Natural killer cell (primary cell): ENCODE measurements around the gene NIFK. TPM values are rescaled to one million over a fixed set of nuclear protein-coding genes. Genes with fewer than 3 reads are reported as not detected.

ENCODE experiments used
- ATAC-seq, 3 donors: fragments of 150-1000 bp in 2 of 3; fragments of 200-7000 bp in 1 of 3; cut with Tn5 transposase; 1 replicate in 1 of 3; 2 replicates in 2 of 3; pipeline ENCODE4 v1.10.0; 2021; ENCODE audit warnings: mild to moderate bottlenecking in 2 of 3, moderate library complexity in 2 of 3
- DNase-seq, 2 donors: peaks; one replicate each; pipeline versions ENCODE4 v3.0.0 to v3.0.0-alpha.2; 2013 to 2021; ENCODE audit warnings: mixed read lengths in 1 of 2
- H3K27ac ChIP-seq: one replicate; pipeline ENCODE4 v1.5.1; 2013; ENCODE audit warnings: mild to moderate bottlenecking, low read length
- H3K27me3 ChIP-seq: one replicate; pipeline ENCODE4 v1.6.1; 2013; ENCODE audit warnings: low read length; ENCODE audit not compliant: control insufficient read depth, insufficient read depth
- H3K36me3 ChIP-seq: one replicate; pipeline ENCODE4 v1.6.1; 2013; ENCODE audit warnings: low read length; ENCODE audit not compliant: control insufficient read depth, insufficient read depth
- H3K4me1 ChIP-seq: one replicate; pipeline ENCODE4 v1.6.1; 2013; ENCODE audit warnings: low read length; ENCODE audit not compliant: control insufficient read depth, insufficient read depth
- H3K4me3 ChIP-seq: one replicate; pipeline ENCODE4 v1.5.1; 2013; ENCODE audit warnings: low read length
- H3K9me3 ChIP-seq: one replicate; pipeline ENCODE4 v1.6.1; 2013; ENCODE audit warnings: low read length; ENCODE audit not compliant: control insufficient read depth, insufficient read depth
- H3K27ac Mint-ChIP-seq, 2 donors: one replicate each; pipeline ENCODE4 v1.8.0; 2022; ENCODE audit warnings: mild to moderate bottlenecking in 2 of 2, mixed read lengths in 2 of 2, moderate library complexity in 1 of 2
- H3K27me3 Mint-ChIP-seq, 2 donors: one replicate each; pipeline ENCODE4 v1.8.0; 2022; ENCODE audit warnings: low read depth in 2 of 2, mixed read lengths in 2 of 2
- H3K36me3 Mint-ChIP-seq: one replicate; pipeline ENCODE4 v1.8.0; 2022; ENCODE audit warnings: mixed read lengths
- H3K4me1 Mint-ChIP-seq, 2 donors: one replicate each; pipeline ENCODE4 v1.8.0; 2022; ENCODE audit warnings: mixed read lengths in 2 of 2
- H3K4me3 Mint-ChIP-seq: one replicate; pipeline ENCODE4 v1.8.0; 2022; ENCODE audit warnings: mild to moderate bottlenecking, moderate library complexity, mixed read lengths
- H3K9me3 Mint-ChIP-seq, 2 donors: one replicate each; pipeline ENCODE4 v1.8.0; 2022; ENCODE audit warnings: mixed read lengths in 2 of 2
- WGBS: methylation state at CpG from one replicate; pipeline ENCODE4 v1.1.7; 2013; ENCODE audit warnings: missing lambda C conversion rate; ENCODE audit not compliant: insufficient coverage; 5-methylcytosine and 5-hydroxymethylcytosine counted together
- intact Hi-C: fragments of 100-400 bp; cut with micrococcal nuclease; formaldehyde crosslinking; loops from one replicate; pipeline ENCODE4 v1.14.2; 2022
- total RNA-seq, 4 donors: library from RNA; stranded (reverse); fragments of 120-200 nt in 1 of 4; gene quantifications; one replicate each; pipeline versions ENCODE4 v1.2.3 to v1.2.4, GENCODE V29; 2013 to 2022
- TF ChIP-seq, protein P1 (sequence below): fragments of 200-600 bp; IDR thresholded peaks from one replicate; pipeline ENCODE4 v1.8.0; 2022; ENCODE audit warnings: antibody characterized with exemption

The NIFK gene
- total RNA-seq, 3 donors from 2014 or later (not counting 1 experiment from before 2014, with no cell fraction given): 32.7 to 37.7 (median 33.5) TPM

DNA sequence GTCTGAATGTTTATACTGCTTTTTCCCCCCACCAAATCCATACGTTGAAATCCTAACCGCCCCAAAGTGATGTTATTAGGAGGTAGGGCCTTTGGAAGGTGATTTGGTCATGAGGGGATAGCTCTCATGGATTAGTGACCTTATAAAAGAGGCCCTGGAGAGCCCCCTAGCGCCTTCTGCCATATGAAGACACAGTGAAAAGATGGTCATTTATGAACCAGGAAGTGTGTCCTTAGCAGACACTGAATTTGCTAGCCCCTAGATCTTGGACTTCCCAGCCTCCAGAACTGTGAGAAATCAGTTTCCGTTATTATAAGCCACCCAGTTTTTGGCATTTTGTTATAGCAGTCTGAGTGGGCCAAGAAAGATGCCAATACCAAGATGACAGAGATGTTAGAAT lies 11.5 kb upstream of the NIFK start:
- no peak overlapping the region for H3K27ac ChIP-seq
- intact Hi-C loops: no loop called here
- no peaks in the 10 kb centered on the region for H3K4me1 ChIP-seq
- H3K9me3 ChIP-seq: no peaks in the 10 kb centered on the region
- peak overlapping the region in 1 of 2 donors; percentile 39 for H3K27ac Mint-ChIP-seq
- DNase-seq: peak in 1 of 2 donors; percentile 19
- H3K4me3 Mint-ChIP-seq: no peak overlapping the region
- H3K36me3 Mint-ChIP-seq: no peaks in the 10 kb centered on the region
- peaks cover 0 to 6% of the 10 kb centered on the region in 2 donors for H3K27me3 Mint-ChIP-seq
- H3K27me3 ChIP-seq: no peaks in the 10 kb centered on the region
- H3K4me1 Mint-ChIP-seq: peaks cover 5 to 6% of the 10 kb centered on the region in 2 donors
- H3K36me3 ChIP-seq: no peaks in the 10 kb centered on the region
- TF ChIP-seq, protein P1, sequence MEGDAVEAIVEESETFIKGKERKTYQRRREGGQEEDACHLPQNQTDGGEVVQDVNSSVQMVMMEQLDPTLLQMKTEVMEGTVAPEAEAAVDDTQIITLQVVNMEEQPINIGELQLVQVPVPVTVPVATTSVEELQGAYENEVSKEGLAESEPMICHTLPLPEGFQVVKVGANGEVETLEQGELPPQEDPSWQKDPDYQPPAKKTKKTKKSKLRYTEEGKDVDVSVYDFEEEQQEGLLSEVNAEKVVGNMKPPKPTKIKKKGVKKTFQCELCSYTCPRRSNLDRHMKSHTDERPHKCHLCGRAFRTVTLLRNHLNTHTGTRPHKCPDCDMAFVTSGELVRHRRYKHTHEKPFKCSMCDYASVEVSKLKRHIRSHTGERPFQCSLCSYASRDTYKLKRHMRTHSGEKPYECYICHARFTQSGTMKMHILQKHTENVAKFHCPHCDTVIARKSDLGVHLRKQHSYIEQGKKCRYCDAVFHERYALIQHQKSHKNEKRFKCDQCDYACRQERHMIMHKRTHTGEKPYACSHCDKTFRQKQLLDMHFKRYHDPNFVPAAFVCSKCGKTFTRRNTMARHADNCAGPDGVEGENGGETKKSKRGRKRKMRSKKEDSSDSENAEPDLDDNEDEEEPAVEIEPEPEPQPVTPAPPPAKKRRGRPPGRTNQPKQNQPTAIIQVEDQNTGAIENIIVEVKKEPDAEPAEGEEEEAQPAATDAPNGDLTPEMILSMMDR: no peak
- WGBS: 80% methylated on average over 2 of the region's 4 CpGs
- peak in 2 of 3 donors; percentile 45 to 65 for ATAC-seq
- no peak overlapping the region for H3K4me3 ChIP-seq
- H3K9me3 Mint-ChIP-seq: no peaks in the 10 kb centered on the region

DNA sequence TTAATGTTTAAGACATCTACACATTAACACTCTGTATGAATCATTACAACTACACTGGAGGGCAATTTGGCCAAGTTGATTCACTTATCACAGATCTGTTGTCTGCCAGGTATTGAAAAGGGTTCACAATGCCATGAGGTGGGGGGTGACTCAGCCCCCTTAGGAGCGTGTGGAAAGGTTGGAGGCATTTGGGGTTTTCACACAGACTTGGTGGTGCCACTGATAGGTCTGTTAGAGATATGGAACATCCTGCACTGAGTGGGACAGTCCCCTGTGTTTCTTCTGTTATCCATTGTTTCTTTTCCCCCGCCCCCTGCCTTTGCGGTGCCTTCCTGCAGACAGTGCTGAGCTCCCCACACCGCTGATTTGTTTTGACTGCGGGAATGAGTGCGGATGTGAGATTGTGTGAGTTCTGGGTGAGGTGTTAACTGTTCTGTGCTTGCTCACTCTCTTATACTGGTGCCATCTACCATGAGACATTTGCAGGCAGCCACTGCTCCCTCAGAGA lies 9.4 kb upstream of the NIFK start:
- peaks cover 0 to 6% of the 10 kb centered on the region in 2 donors for H3K27me3 Mint-ChIP-seq
- H3K36me3 Mint-ChIP-seq: no peaks in the 10 kb centered on the region
- Histone ChIP-seq H3K36me3 (no peaks in the 10 kb centered on the region), H3K4me3 (no peak overlapping the region), H3K27ac (no peak overlapping the region), H3K27me3 (no peaks in the 10 kb centered on the region), H3K4me1 (no peaks in the 10 kb centered on the region), H3K9me3 (no peaks in the 10 kb centered on the region)
- H3K27ac Mint-ChIP-seq: peak overlapping the region; percentile 68 to 74
- H3K9me3 Mint-ChIP-seq: no peaks in the 10 kb centered on the region
- WGBS: 92% methylated on average over 6 of the region's 6 CpGs
- intact Hi-C loops: no loop called here
- H3K4me3 Mint-ChIP-seq: peak overlapping the region; percentile 67
- peak; percentile 55 to 73 (median 64) for ATAC-seq
- DNase-seq: peak in 1 of 2 donors; percentile 33
- TF ChIP-seq, protein P1: no peak
- peaks cover 5 to 6% of the 10 kb centered on the region in 2 donors for H3K4me1 Mint-ChIP-seq

DNA sequence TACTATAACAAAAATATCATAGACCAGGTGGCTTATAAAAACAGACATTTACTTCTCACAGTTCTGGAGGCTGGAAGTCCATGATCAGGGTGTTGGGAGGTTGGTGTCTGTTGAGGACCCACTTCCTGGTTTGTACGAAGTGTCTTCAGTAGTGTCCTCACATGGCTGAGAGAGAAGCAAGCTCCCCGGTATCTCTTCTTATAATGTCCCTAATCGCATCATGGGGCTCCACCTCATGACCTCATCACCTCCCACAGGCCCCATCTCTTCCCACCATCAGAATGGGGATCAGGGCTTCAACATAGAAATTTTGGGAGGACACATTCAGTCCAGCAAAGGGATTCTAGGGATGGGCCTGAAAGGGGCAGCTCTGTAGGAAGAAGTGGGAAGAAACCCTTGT lies 4.8 kb upstream of the NIFK start:
- Histone ChIP-seq H3K4me3 (no peak overlapping the region), H3K36me3 (no peaks in the 10 kb centered on the region), H3K27me3 (no peaks in the 10 kb centered on the region), H3K9me3 (no peaks in the 10 kb centered on the region), H3K4me1 (peaks cover 19% of the 10 kb centered on the region), H3K27ac (no peak overlapping the region)
- WGBS: 96% methylated on average over 3 of the region's 3 CpGs
- no peak for ATAC-seq
- TF ChIP-seq, protein P1: no peak
- peak overlapping the region in 1 of 2 donors; percentile 69 for H3K27ac Mint-ChIP-seq
- no peaks in the 10 kb centered on the region for H3K27me3 Mint-ChIP-seq
- peaks cover 24 to 31% of the 10 kb centered on the region in 2 donors for H3K4me1 Mint-ChIP-seq
- intact Hi-C loops: no loop called here
- no peak for DNase-seq
- no peak overlapping the region for H3K4me3 Mint-ChIP-seq
- H3K36me3 Mint-ChIP-seq: no peaks in the 10 kb centered on the region
- no peaks in the 10 kb centered on the region for H3K9me3 Mint-ChIP-seq

DNA sequence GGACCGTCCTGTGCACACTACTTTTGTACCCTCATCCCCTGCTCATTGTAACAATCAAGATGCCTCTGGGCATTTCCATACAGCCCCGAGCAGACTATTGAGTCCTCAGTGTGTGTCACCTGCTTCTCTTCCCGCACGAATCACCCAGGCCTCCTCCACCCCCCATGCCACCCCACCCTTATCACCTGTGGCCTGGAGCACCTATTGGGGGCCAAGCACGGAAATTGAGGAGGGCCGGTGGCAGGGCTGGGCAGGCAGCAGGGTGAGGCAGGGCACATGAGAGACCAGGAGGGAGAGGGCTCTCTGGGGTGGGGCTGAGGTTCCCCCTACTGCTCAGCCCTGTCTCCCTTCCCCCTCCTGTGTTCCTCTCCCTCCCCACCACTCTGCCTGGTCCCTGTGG lies 4.3 kb upstream of the NIFK start:
- Histone ChIP-seq H3K9me3 (no peaks in the 10 kb centered on the region), H3K27me3 (no peaks in the 10 kb centered on the region), H3K27ac (no peak overlapping the region), H3K4me3 (no peak overlapping the region), H3K36me3 (no peaks in the 10 kb centered on the region), H3K4me1 (peaks cover 23% of the 10 kb centered on the region)
- intact Hi-C loops: no loop called here
- Mint-ChIP-seq H3K36me3 (no peaks in the 10 kb centered on the region), H3K4me1 (peaks cover 24 to 33% of the 10 kb centered on the region in 2 donors), H3K4me3 (no peak overlapping the region), H3K27me3 (no peaks in the 10 kb centered on the region), H3K27ac (peak overlapping the region in 1 of 2 donors; percentile 96), H3K9me3 (no peaks in the 10 kb centered on the region)
- DNase-seq (no peak), ATAC-seq (no peak)
- WGBS: 93% methylated on average over 4 of the region's 6 CpGs
- TF ChIP-seq, protein P1: no peak
